ENCODE measurements around the gene EPN2.

DNA sequence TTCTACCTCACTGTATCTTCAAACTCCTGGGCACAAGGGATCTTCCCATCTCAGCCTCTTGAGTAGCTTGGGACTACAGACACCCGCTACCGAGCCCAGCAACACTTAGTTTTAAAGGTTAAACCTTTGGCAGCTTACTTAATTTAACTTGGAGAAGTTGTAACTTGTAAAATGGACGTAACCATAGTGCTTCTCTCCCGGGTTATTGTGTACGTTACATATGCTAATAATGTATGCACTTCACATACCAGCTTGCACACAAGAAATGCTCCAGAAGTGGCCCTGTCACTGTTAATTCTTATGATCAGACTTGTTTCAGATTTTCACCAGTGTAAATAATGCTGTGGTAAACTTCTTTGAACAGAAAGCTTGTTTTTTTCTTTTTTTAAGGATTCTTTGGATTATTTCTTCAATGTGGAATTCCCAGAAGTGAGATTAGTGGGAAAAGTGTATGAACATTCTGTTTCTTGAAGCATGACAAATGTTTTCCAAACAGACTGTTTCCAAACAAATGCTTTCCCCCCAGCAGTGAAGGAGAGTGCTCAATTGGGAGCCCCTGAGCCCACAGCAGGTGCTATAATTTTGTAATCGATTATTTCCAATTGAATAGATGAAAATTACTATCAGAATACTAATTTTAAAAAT lies 61.5 kb downstream of the EPN2 start:
- TF ChIP-seq, protein P1, sequence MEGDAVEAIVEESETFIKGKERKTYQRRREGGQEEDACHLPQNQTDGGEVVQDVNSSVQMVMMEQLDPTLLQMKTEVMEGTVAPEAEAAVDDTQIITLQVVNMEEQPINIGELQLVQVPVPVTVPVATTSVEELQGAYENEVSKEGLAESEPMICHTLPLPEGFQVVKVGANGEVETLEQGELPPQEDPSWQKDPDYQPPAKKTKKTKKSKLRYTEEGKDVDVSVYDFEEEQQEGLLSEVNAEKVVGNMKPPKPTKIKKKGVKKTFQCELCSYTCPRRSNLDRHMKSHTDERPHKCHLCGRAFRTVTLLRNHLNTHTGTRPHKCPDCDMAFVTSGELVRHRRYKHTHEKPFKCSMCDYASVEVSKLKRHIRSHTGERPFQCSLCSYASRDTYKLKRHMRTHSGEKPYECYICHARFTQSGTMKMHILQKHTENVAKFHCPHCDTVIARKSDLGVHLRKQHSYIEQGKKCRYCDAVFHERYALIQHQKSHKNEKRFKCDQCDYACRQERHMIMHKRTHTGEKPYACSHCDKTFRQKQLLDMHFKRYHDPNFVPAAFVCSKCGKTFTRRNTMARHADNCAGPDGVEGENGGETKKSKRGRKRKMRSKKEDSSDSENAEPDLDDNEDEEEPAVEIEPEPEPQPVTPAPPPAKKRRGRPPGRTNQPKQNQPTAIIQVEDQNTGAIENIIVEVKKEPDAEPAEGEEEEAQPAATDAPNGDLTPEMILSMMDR (IDR thresholded peaks at IDR 0.05), result no peak
- no peak for TF ChIP-seq POLR2A (IDR thresholded peaks at IDR 0.05)

Data from testis (tissue), 2 donors.